GM23338 (cell line): Measurements from ENCODE around the gene CHPF. TPM values are rescaled to one million over a fixed set of nuclear protein-coding genes. Genes with fewer than 3 reads are reported as not detected.

Source experiments
- ATAC-seq: fragments of 200-7000 bp; cut with Tn5 transposase; 3 replicates; pipeline ENCODE4 v1.9.1; 2020
- DNase-seq: peaks from one replicate; pipeline ENCODE4 v3.0.0-alpha.2; 2015; ENCODE audit warnings: low spot score
- H2AFZ ChIP-seq: fragments of 200-600 bp; sonication (generic); 2 replicates; pipeline ENCODE4 v1.8.0; 2016; ENCODE audit warnings: antibody characterized with exemption, mild to moderate bottlenecking, moderate library complexity
- H3F3A ChIP-seq: fragments of 200-600 bp; sonication (generic); replicated peaks from 2 replicates; pipeline ENCODE4 v1.8.0; 2017; ENCODE audit warnings: antibody characterized with exemption, mixed run types, low read depth
- H3K27ac ChIP-seq: fragments of 200-600 bp; sonication (generic); 2 replicates; pipeline ENCODE4 v1.6.1; 2016; ENCODE audit warnings: low read depth
- H3K27me3 ChIP-seq: fragments of 200-600 bp; sonication (generic); 2 replicates; pipeline ENCODE4 v1.8.0; 2016; ENCODE audit warnings: mild to moderate bottlenecking, mixed run types, moderate library complexity; ENCODE audit not compliant: insufficient read depth
- H3K36me3 ChIP-seq: fragments of 200-600 bp; sonication (generic); 2 replicates; pipeline ENCODE4 v1.8.0; 2016; ENCODE audit warnings: mild to moderate bottlenecking; ENCODE audit not compliant: insufficient read depth
- H3K4me1 ChIP-seq: fragments of 200-600 bp; sonication (generic); 2 replicates; pipeline ENCODE4 v1.8.0; 2016; ENCODE audit warnings: mild to moderate bottlenecking, moderate library complexity; ENCODE audit not compliant: insufficient read depth
- H3K4me2 ChIP-seq: fragments of 200-600 bp; sonication (generic); 2 replicates; pipeline ENCODE4 v1.7.1; 2017; ENCODE audit warnings: mixed run types
- H3K4me3 ChIP-seq: fragments of 200-600 bp; sonication (generic); 2 replicates; pipeline ENCODE4 v1.6.1; 2016; ENCODE audit warnings: mixed run types
- H3K79me2 ChIP-seq: fragments of 200-600 bp; sonication (generic); replicated peaks from 2 replicates; pipeline ENCODE4 v1.8.0; 2017; ENCODE audit warnings: mild to moderate bottlenecking; ENCODE audit not compliant: insufficient read depth
- H3K9me2 ChIP-seq: fragments of 200-600 bp; sonication (generic); 2 replicates; pipeline ENCODE4 v1.8.0; 2017; ENCODE audit not compliant: insufficient read depth
- H4K20me1 ChIP-seq: fragments of 200-600 bp; sonication (generic); replicated peaks from 2 replicates; pipeline ENCODE4 v1.8.0; 2017; ENCODE audit warnings: mild to moderate bottlenecking; ENCODE audit not compliant: insufficient read depth
- H3K27ac Mint-ChIP-seq: 2 replicates; pipeline ENCODE4 v1.8.0; 2020; ENCODE audit warnings: inconsistent platforms, mild to moderate bottlenecking, moderate library complexity, mixed read lengths
- H3K27me3 Mint-ChIP-seq: 3 replicates; pipeline ENCODE4 v1.8.0; 2022; ENCODE audit warnings: low read depth, mild to moderate bottlenecking, moderate library complexity, mixed read lengths, inconsistent platforms; ENCODE audit not compliant: insufficient read depth, poor library complexity
- H3K36me3 Mint-ChIP-seq: 3 replicates; pipeline ENCODE4 v1.8.0; 2021; ENCODE audit warnings: low read depth, mild to moderate bottlenecking, inconsistent platforms, moderate library complexity, mixed read lengths
- H3K4me1 Mint-ChIP-seq: 3 replicates; pipeline ENCODE4 v1.8.0; 2020; ENCODE audit warnings: mild to moderate bottlenecking, inconsistent platforms, mixed read lengths
- H3K4me3 Mint-ChIP-seq: 3 replicates; pipeline ENCODE4 v1.8.0; 2021; ENCODE audit warnings: moderate library complexity, mild to moderate bottlenecking, inconsistent platforms, mixed read lengths
- H3K9me3 Mint-ChIP-seq: 3 replicates; pipeline ENCODE4 v1.8.0; 2020; ENCODE audit warnings: moderate library complexity, mild to moderate bottlenecking, inconsistent platforms, mixed read lengths
- CREB1 ChIP-seq: fragments of 250-450 bp; sonication (Bioruptor Pico); IDR thresholded peaks from 2 replicates; pipeline ENCODE4 v1.5.0; 2020; ENCODE audit warnings: low read depth, mild to moderate bottlenecking, moderate library complexity
- ETS1 ChIP-seq: IDR thresholded peaks from 2 replicates; pipeline ENCODE4 v1.6.1; 2016; ENCODE audit warnings: antibody characterized with exemption
- JUNB ChIP-seq: IDR thresholded peaks from one replicate; pipeline ENCODE4 v1.6.1; 2016; ENCODE audit warnings: antibody characterized with exemption; ENCODE audit not compliant: unreplicated experiment
- NANOG ChIP-seq: IDR thresholded peaks from 2 replicates; pipeline ENCODE4 v1.6.1; 2016; ENCODE audit warnings: antibody characterized with exemption, borderline replicate concordance
- POLR2AphosphoS5 ChIP-seq: IDR thresholded peaks from 2 replicates; pipeline ENCODE4 v1.6.1; 2016; ENCODE audit warnings: antibody characterized with exemption, low read depth
- STAT1 ChIP-seq: IDR thresholded peaks from one replicate; pipeline ENCODE4 v1.6.1; 2016; ENCODE audit warnings: antibody characterized with exemption; ENCODE audit not compliant: unreplicated experiment
- ZNF114 ChIP-seq: fragments of 250-450 bp; sonication (Bioruptor Pico); IDR thresholded peaks from 2 replicates; pipeline ENCODE4 v1.5.0; 2020; ENCODE audit warnings: mild to moderate bottlenecking, moderate library complexity
- ZNF331 ChIP-seq: fragments of 250-450 bp; sonication (Bioruptor Pico); IDR thresholded peaks from 2 replicates; pipeline ENCODE4 v1.5.0; 2020; ENCODE audit warnings: low read depth, mild to moderate bottlenecking, moderate library complexity
- ZNF462 ChIP-seq: fragments of 250-450 bp; sonication (Bioruptor Pico); IDR thresholded peaks from 2 replicates; pipeline ENCODE4 v1.5.0; 2020; ENCODE audit warnings: mild to moderate bottlenecking, moderate library complexity
- polyA plus RNA-seq: library from polyadenylated mRNA; unstranded; fragments of >200 nt; fragmentation: Nextera tagmentation; extraction: Ambion mirVana; gene quantifications from 2 replicates; pipeline ENCODE4 v1.2.1, GENCODE V29; 2016
- total RNA-seq: library from RNA; depleted of rRNA; stranded (reverse); fragments of >200 nt; shearing (Covaris generic); gene quantifications from 2 replicates; pipeline ENCODE4 v1.2.3, GENCODE V29; 2014
- TF ChIP-seq, protein P1 (sequence below), 2 experiments: fragments of 200-600 bp in 1 of 2; sonication (generic) in 1 of 2; conservative IDR thresholded peaks; 2 replicates each; pipeline versions ENCODE4 v1.5.1 to v1.6.1; 2016 to 2017; ENCODE audit warnings: antibody characterized with exemption in 2 of 2, low read depth in 2 of 2, mild to moderate bottlenecking in 2 of 2, moderate library complexity in 1 of 2

The CHPF gene
- total and polyA plus RNA-seq, 2 experiments from 2014 or later: 36.5 to 252 TPM

- Mint-ChIP-seq H3K27ac (no peak overlapping the region), H3K36me3 (no peaks in the 10 kb centered on the region; the same call in 2 of the 3 replicates), H3K4me1 (peaks cover 62% of the 10 kb centered on the region), H3K4me3 (no peak overlapping the region), H3K9me3 (no peaks in the 10 kb centered on the region), H3K27me3 (peaks cover 32% of the 10 kb centered on the region)
- Histone ChIP-seq H3K4me2 (no peak overlapping the region; the same call in 1 of the 2 replicates), H3K4me3 (no peak overlapping the region), H3K36me3 (no peaks in the 10 kb centered on the region; the same call in 1 of the 2 replicates), H3K79me2 (no peaks in the 10 kb centered on the region), H3K4me1 (peaks cover 29% of the 10 kb centered on the region), H3F3A (peaks cover 22% of the 10 kb centered on the region), H3K9me2 (no peaks in the 10 kb centered on the region), H3K27ac (no peak overlapping the region), H3K27me3 (peaks cover 37% of the 10 kb centered on the region), H2AFZ (no peak overlapping the region), H4K20me1 (no peaks in the 10 kb centered on the region)
- TF ChIP-seq CREB1 (CRISPR knock-in tag) (no peak), ZNF331 (CRISPR knock-in tag) (no peak), ZNF114 (CRISPR knock-in tag) (no peak)
- DNase-seq (no peak), ATAC-seq (no peak)
These were observed 18.8 kb downstream of the CHPF start for GRCh38 chr2:219524817-219525216.

DNA sequence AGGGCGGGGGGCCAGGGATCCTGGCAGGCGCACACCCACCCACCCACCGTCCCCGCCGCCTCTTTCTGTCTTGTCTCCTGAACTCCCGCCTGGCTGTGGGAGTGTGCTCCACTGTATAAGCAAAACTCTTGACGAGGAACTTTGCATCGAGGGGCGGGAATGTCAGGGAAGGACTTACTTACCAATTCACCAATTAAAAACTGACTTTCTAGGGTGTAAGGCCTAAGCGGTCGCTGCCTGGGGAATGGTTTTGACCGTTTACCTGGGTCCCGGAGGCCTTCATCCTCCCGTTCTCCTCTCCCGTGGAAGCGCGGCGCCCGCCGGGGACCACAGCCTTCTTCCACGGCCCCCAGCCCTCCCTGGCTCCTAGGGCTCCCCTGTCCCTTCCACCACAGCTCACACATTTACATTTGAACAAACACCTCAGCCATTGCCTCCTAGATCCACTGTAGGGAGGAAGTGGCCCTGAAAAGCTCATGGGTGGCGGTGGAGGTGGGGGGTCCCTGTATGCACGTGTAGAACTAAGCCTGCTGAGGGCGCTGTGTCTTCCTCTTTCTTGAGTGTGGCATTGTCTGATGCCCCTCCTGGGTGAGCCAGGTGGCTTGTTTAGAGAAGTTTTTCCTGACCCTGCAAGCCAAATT is 20.5 kb downstream of the CHPF start:
- no peaks in the 10 kb centered on the region for H3K9me3 Mint-ChIP-seq
- peak overlapping the region; percentile 84 for H3K27ac ChIP-seq
- H3K79me2 ChIP-seq: no peaks in the 10 kb centered on the region
- H3K4me2 ChIP-seq: peak overlapping the region; percentile 79
- peaks cover 21% of the 10 kb centered on the region for H3K27me3 Mint-ChIP-seq
- ATAC-seq (peak; percentile 27), DNase-seq (peak; percentile 84)
- H3K27ac Mint-ChIP-seq: no peak overlapping the region
- H4K20me1 ChIP-seq: no peaks in the 10 kb centered on the region
- peaks cover 65% of the 10 kb centered on the region for H3K4me1 Mint-ChIP-seq
- no peaks in the 10 kb centered on the region; the same call in 2 of the 3 replicates for H3K36me3 Mint-ChIP-seq
- H3F3A ChIP-seq: peaks cover 22% of the 10 kb centered on the region
- H3K9me2 ChIP-seq: no peaks in the 10 kb centered on the region
- peaks cover 29% of the 10 kb centered on the region for H3K27me3 ChIP-seq
- peak overlapping the region; percentile 70 for H3K4me3 Mint-ChIP-seq
- H3K4me3 ChIP-seq: peak overlapping the region; percentile 64
- peak overlapping the region; percentile 97 for H2AFZ ChIP-seq
- peaks cover 29% of the 10 kb centered on the region for H3K4me1 ChIP-seq
- no peaks in the 10 kb centered on the region for H3K36me3 ChIP-seq
- TF ChIP-seq POLR2AphosphoS5 (peak; percentile 31; the same call in 1 of the 2 replicates), ETS1 (0 out of 2 replicates have a peak, but pooled peaks have one; percentile 28), ZNF462 (CRISPR knock-in tag) (no peak), STAT1 (no peak), NANOG (no peak), JUNB (peak; percentile 12)
- TF ChIP-seq, protein P1, sequence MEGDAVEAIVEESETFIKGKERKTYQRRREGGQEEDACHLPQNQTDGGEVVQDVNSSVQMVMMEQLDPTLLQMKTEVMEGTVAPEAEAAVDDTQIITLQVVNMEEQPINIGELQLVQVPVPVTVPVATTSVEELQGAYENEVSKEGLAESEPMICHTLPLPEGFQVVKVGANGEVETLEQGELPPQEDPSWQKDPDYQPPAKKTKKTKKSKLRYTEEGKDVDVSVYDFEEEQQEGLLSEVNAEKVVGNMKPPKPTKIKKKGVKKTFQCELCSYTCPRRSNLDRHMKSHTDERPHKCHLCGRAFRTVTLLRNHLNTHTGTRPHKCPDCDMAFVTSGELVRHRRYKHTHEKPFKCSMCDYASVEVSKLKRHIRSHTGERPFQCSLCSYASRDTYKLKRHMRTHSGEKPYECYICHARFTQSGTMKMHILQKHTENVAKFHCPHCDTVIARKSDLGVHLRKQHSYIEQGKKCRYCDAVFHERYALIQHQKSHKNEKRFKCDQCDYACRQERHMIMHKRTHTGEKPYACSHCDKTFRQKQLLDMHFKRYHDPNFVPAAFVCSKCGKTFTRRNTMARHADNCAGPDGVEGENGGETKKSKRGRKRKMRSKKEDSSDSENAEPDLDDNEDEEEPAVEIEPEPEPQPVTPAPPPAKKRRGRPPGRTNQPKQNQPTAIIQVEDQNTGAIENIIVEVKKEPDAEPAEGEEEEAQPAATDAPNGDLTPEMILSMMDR (conservative IDR thresholded peaks at IDR 0.05; ENCODE audit: low read depth in 2 of 2): peak; percentile 71 to 80
